A673 (cell line): Measurements from ENCODE around the gene DIP2B. TPM values are rescaled to one million over a fixed set of nuclear protein-coding genes. Genes with fewer than 3 reads are reported as not detected.

Experiments used
- BruUV-seq: library from RNA; stranded (reverse); fragments of 400-500 nt; replicated peaks from 2 replicates; lab custom pipeline; 2021; lab: Mats Ljungman, UMichigan
- CTCF ChIA-PET: fragments of 300-600 bp; sonication (Branson Sonifier 250); formaldehyde crosslinking; loops from one replicate; lab custom pipeline; 2022; ENCODE audit warnings: antibody characterized with exemption; lab: Charles Lee
- POLR2A ChIA-PET: fragments of 300-600 bp; sonication (Branson Sonifier 250); formaldehyde crosslinking; loops from one replicate; lab custom pipeline; 2022; ENCODE audit warnings: antibody characterized with exemption; ENCODE audit not compliant: low non-redundant PET; lab: Charles Lee
- DNase-seq: peaks from one replicate; pipeline ENCODE4 v3.0.0-alpha.2; 2015; ENCODE audit warnings: low spot score
- H3K27ac ChIP-seq: fragments of 200-600 bp; sonication (generic); 2 replicates; pipeline ENCODE4 v1.5.1; 2016; ENCODE audit warnings: mixed run types, low read depth, mild to moderate bottlenecking, mixed read lengths, antibody characterized with exemption, low read length; ENCODE audit not compliant: poor library complexity, severe bottlenecking
- H3K27me3 ChIP-seq: fragments of 200-600 bp; sonication (generic); replicated peaks from 2 replicates; pipeline ENCODE4 v1.6.1; 2017; ENCODE audit warnings: mixed run types, low read depth, mild to moderate bottlenecking, mixed read lengths, antibody characterized with exemption, low read length; ENCODE audit not compliant: insufficient read depth, poor library complexity
- H3K36me3 ChIP-seq: fragments of 200-600 bp; sonication (generic); 2 replicates; pipeline ENCODE4 v1.6.1; 2016; ENCODE audit warnings: mixed run types, mild to moderate bottlenecking, mixed read lengths, antibody characterized with exemption, low read length; ENCODE audit not compliant: insufficient read depth, poor library complexity, severe bottlenecking
- H3K4me1 ChIP-seq: fragments of 200-600 bp; sonication (generic); 2 replicates; pipeline ENCODE4 v1.6.1; 2017; ENCODE audit warnings: mixed run types, mild to moderate bottlenecking, mixed read lengths, antibody characterized with exemption, low read length; ENCODE audit not compliant: insufficient read depth, poor library complexity, severe bottlenecking
- H3K4me3 ChIP-seq: fragments of 200-600 bp; sonication (generic); 2 replicates; pipeline ENCODE4 v1.5.1; 2016; ENCODE audit warnings: low read depth, mixed run types, mild to moderate bottlenecking, mixed read lengths, low read length; ENCODE audit not compliant: poor library complexity, severe bottlenecking
- H3K9me3 ChIP-seq: fragments of 200-600 bp; sonication (generic); 2 replicates; pipeline ENCODE4 v1.6.1; 2016; ENCODE audit warnings: mixed run types, low read depth, mild to moderate bottlenecking, mixed read lengths, antibody characterized with exemption, low read length; ENCODE audit not compliant: poor library complexity, severe bottlenecking
- CTCF ChIP-seq: fragments of 300-800, 200-600 bp; sonication (generic); conservative IDR thresholded peaks from 2 replicates; pipeline ENCODE4 v1.5.1; 2017; ENCODE audit warnings: low read depth, mild to moderate bottlenecking, antibody characterized with exemption, low read length, moderate library complexity, mixed read lengths
- EZH2 ChIP-seq: fragments of 200-600 bp; sonication (generic); IDR thresholded peaks from 2 replicates; pipeline ENCODE4 v1.6.1; 2017; ENCODE audit warnings: borderline replicate concordance, low read depth, mild to moderate bottlenecking, mixed read lengths, antibody characterized with exemption, low read length; ENCODE audit not compliant: poor library complexity, severe bottlenecking
- intact Hi-C: fragments of 100-400 bp; cut with micrococcal nuclease; formaldehyde crosslinking; loops from one replicate; pipeline ENCODE4 v1.10.0; 2022; ENCODE audit not compliant: unreplicated experiment
- total RNA-seq: library from RNA; stranded (reverse); gene quantifications from 2 replicates; pipeline ENCODE4 v1.2.3, GENCODE V29; 2021

Gene DIP2B
- total RNA-seq, 1 experiment from 2014 or later, result 40.5 TPM

- Histone ChIP-seq H3K27me3 (no peaks in the 10 kb centered on the region), H3K4me1 (peaks cover 47% of the 10 kb centered on the region), H3K36me3 (peaks cover 4% of the 10 kb centered on the region), H3K9me3 (peaks cover 6% of the 10 kb centered on the region), H3K27ac (peak overlapping the region; percentile 95), H3K4me3 (no peak overlapping the region)
- ChIA-PET CTCF (no interaction called here), POLR2A (no interaction called here)
- intact Hi-C loops, result no loop called here
- no TSS peak for BruUV-seq
- no peak for TF ChIP-seq EZH2
- TF ChIP-seq CTCF, result no peak
- no peak for DNase-seq
These were observed 86.1 kb downstream of the DIP2B start for GRCh38 chr12:50590869-50591268.

DNA sequence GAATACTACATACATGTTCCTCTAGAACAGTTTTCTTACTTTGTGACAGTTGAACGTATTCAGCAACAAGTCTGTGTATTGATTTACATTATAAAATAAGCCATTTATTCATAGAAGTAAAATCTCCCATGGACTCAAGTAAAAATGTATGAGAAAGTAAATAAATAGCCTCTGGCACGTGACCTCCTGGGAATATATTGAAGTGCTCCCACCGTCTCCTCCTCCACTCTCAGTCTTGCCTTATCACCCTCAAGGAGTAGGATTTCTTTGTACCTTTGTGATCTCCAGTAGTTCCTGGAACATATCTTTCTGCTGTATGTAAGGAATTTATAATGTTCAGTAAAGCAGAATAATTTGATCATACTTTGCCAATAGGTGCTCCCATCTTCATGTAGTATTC is 90.9 kb downstream of the DIP2B start:
- Histone ChIP-seq H3K4me3 (no peak overlapping the region), H3K36me3 (peaks cover 2% of the 10 kb centered on the region), H3K27me3 (no peaks in the 10 kb centered on the region), H3K4me1 (peaks cover 59% of the 10 kb centered on the region), H3K9me3 (peaks cover 5% of the 10 kb centered on the region), H3K27ac (peak overlapping the region; percentile 35)
- BruUV-seq, result no TSS peak
- TF ChIP-seq EZH2 (no peak), CTCF (no peak)
- intact Hi-C loops, result no loop called here
- ChIA-PET POLR2A (no interaction called here), CTCF (no interaction called here)
- DNase-seq, result no peak

DNA sequence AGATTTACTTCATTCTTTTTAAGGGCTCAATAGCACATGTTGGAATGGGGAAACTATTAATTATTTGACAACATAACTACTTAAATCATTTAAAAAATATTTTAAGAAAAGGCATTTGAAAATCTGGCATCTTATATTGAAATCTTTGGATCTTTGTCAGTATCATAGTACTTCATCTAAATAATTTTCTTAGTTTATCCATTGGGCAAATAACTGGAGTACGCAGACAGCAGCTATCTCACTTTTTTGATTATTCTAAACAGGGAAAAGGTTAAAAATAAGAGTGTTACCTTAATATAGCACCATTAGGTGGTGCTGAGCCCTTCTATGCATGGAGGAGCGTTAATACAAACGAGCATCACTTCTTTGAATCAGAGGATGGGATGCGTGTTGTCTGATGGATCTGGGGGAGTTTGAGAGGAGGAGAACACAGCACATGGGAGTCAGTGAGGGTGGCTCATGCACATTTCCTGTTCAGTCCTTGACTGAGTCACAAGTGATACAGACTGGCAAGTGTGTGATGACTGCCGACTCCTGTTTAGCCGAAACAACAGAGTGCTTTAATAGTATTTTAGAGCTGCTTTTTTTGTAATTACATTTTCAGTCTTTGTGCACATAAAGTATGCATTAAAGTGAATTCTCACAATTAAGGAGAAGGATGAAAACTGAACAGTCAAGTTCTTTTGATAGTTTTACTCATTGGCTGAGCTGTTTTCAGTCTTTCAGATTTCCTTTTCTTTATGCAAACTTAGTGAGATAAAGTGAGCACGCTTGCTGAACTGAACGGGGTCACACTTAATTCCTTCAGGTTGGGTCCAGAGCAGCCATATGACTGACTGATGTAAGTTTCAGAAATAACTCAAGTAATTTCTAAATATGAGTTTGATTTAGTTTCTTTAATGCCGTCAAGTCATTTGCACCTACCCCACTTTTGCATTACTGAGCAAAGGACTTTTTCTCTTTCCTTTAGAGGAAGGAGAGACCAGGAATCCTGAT is 92.7 kb downstream of the DIP2B start:
- Histone ChIP-seq H3K27me3 (no peaks in the 10 kb centered on the region), H3K9me3 (no peaks in the 10 kb centered on the region), H3K27ac (peak overlapping the region; percentile 53), H3K36me3 (no peaks in the 10 kb centered on the region), H3K4me1 (peaks cover 55% of the 10 kb centered on the region), H3K4me3 (no peak overlapping the region)
- peak; percentile 83 for DNase-seq
- BruUV-seq, result no TSS peak
- intact Hi-C loops, result no loop called here
- POLR2A ChIA-PET, result no interaction called here
- TF ChIP-seq CTCF, result no peak; the same call in 1 of the 2 replicates
- CTCF ChIA-PET, result no interaction called here
